OCI-LY3 (cell line): ENCODE results near the gene SIDT2.

ENCODE experiments used
- EZH2phosphoT487 ChIP-seq: fragments of 200-600 bp; shearing (Covaris generic); IDR thresholded peaks from 2 replicates; pipeline ENCODE4 v1.6.1; 2018; ENCODE audit warnings: antibody characterized with exemption, mixed run types, low read depth
- TF ChIP-seq, protein P1 (sequence below): fragments of 200-600, 300-600 bp; sonication (generic); IDR thresholded peaks from 2 replicates; pipeline ENCODE4 v1.5.1; 2014; ENCODE audit warnings: antibody characterized with exemption, low read length, low read depth

DNA sequence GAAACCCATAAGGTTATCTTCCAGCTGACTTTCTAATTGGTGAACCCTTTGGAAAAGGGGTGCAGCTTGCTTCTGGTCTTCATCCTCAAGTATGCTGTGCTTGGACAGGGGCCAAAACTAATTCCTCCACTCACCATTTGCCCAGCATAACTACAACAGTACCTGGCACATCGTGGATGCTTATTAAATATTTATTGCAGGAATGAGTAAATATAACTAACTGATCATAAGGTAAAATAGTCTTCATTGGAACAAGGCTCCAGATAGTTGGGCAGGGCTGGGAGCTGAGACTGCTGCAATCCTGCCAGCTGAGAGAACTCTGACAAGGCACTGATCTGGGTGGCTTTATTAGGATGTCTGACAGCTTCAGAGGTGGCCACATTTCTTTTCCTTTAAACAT is 2.4 kb upstream of the SIDT2 start:
- TF ChIP-seq, protein P1, sequence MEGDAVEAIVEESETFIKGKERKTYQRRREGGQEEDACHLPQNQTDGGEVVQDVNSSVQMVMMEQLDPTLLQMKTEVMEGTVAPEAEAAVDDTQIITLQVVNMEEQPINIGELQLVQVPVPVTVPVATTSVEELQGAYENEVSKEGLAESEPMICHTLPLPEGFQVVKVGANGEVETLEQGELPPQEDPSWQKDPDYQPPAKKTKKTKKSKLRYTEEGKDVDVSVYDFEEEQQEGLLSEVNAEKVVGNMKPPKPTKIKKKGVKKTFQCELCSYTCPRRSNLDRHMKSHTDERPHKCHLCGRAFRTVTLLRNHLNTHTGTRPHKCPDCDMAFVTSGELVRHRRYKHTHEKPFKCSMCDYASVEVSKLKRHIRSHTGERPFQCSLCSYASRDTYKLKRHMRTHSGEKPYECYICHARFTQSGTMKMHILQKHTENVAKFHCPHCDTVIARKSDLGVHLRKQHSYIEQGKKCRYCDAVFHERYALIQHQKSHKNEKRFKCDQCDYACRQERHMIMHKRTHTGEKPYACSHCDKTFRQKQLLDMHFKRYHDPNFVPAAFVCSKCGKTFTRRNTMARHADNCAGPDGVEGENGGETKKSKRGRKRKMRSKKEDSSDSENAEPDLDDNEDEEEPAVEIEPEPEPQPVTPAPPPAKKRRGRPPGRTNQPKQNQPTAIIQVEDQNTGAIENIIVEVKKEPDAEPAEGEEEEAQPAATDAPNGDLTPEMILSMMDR = no peak
- TF ChIP-seq EZH2phosphoT487 = no peak
